K562 (cell line): Measurements from ENCODE around the gene SERPINB5. TPM values are rescaled to one million over a fixed set of nuclear protein-coding genes. Genes with fewer than 3 reads are reported as not detected.

ENCODE experiments used
- ATAC-seq: fragments of 200-7000 bp; cut with Tn5 transposase; 3 replicates; pipeline ENCODE4 v1.9.1; 2020; ENCODE audit warnings: moderate library complexity
- BruUV-seq: library from RNA; stranded (reverse); fragments of 400-500 nt; replicated peaks from 2 replicates; lab custom pipeline; 2021; lab: Mats Ljungman, UMichigan
- CTCF ChIA-PET: fragments of 300-600 bp; formaldehyde crosslinking; extraction: SDS; loops from one replicate; lab custom pipeline; 2021; ENCODE audit warnings: low intra/inter-chr PET ratio; lab: Yijun Ruan, JAX
- POLR2A ChIA-PET: fragments of 300-600, 350-650 bp; sonication (Branson Sonifier 250); formaldehyde crosslinking; extraction: SDS; loops from one replicate; lab custom pipeline; 2021; ENCODE audit warnings: antibody characterized with exemption, inconsistent platforms; lab: Yijun Ruan, JAX
- DNase-seq, 4 experiments: peaks; one replicate each; pipeline versions ENCODE4 v3.0.0 to v3.0.0-alpha.2; 2011 to 2018; ENCODE audit warnings: low spot score in 3 of 4, mixed read lengths in 3 of 4; ENCODE audit errors: extremely low read depth in 1 of 4
- FAIRE-seq: peaks from 2 replicates; lab custom pipeline; 2011; peaks lifted over from hg19 to GRCh38; lab: Jason Lieb, UNC
- H2AFZ ChIP-seq: 2 replicates; pipeline ENCODE4 v1.6.0; 2011; ENCODE audit warnings: low read depth, low read length, control low read depth, inconsistent platforms
- H3K27ac ChIP-seq: fragments of 200-600 bp; 3 replicates; pipeline ENCODE4 v1.8.0; 2011; ENCODE audit warnings: low read depth, mild to moderate bottlenecking, control low read depth, inconsistent platforms, low read length, moderate library complexity, mixed read lengths; ENCODE audit errors: extremely low read depth
- H3K27me3 ChIP-seq, 2 experiments: fragments of 300-600 bp in 1 of 2; 2 replicates in 1 of 2; 3 replicates in 1 of 2; pipeline versions ENCODE4 v1.6.0 to v1.8.0; 2011; ENCODE audit warnings: inconsistent platforms in 2 of 2, low read length in 2 of 2, mild to moderate bottlenecking in 1 of 2, mixed read lengths in 1 of 2, moderate library complexity in 1 of 2; ENCODE audit not compliant: control insufficient read depth in 2 of 2, insufficient read depth in 2 of 2
- H3K36me3 ChIP-seq: fragments of 300-600 bp; 3 replicates; pipeline ENCODE4 v1.8.0; 2011; ENCODE audit warnings: mild to moderate bottlenecking, low read length, inconsistent platforms; ENCODE audit not compliant: control insufficient read depth, insufficient read depth
- H3K4me1 ChIP-seq, 2 experiments: fragments of 200-600 bp in 1 of 2; replicated peaks in 1 of 2; 2 replicates in 1 of 2; 3 replicates in 1 of 2; pipeline versions ENCODE4 v1.5.1 to v1.8.0; 2011; ENCODE audit warnings: inconsistent platforms in 2 of 2, low read length in 2 of 2, mild to moderate bottlenecking in 1 of 2, mixed read lengths in 1 of 2, moderate library complexity in 1 of 2; ENCODE audit not compliant: control insufficient read depth in 2 of 2, insufficient read depth in 2 of 2
- H3K4me2 ChIP-seq: 2 replicates; pipeline ENCODE4 v1.6.1; 2011; ENCODE audit warnings: low read length, control low read depth, inconsistent platforms, mixed read lengths; ENCODE audit not compliant: insufficient read depth
- H3K4me3 ChIP-seq: fragments of 200-600 bp; sonication (generic), shearing (Covaris generic); 2 replicates; pipeline ENCODE4 v1.5.1; 2016; ENCODE audit warnings: control low read depth, inconsistent platforms
- H3K79me2 ChIP-seq: fragments of 200-600 bp; 3 replicates; pipeline ENCODE4 v1.8.0; 2011; ENCODE audit warnings: low read length, inconsistent platforms; ENCODE audit not compliant: control insufficient read depth, insufficient read depth
- H3K9ac ChIP-seq, 2 experiments: 2 replicates each; pipeline versions ENCODE4 v1.6.0 to v1.6.1; 2011; ENCODE audit warnings: low read depth in 2 of 2, low read length in 2 of 2, control low read depth in 1 of 2, inconsistent platforms in 1 of 2, mild to moderate bottlenecking in 1 of 2, mixed read lengths in 1 of 2; ENCODE audit not compliant: insufficient read depth in 1 of 2
- H3K9me1 ChIP-seq: one replicate; pipeline ENCODE4 v1.6.0; 2011; ENCODE audit warnings: inconsistent platforms, mild to moderate bottlenecking, low read length, moderate library complexity; ENCODE audit not compliant: control insufficient read depth, insufficient read depth
- H3K9me3 ChIP-seq: replicated peaks from 2 replicates; pipeline ENCODE4 v1.5.1; 2011; ENCODE audit warnings: low read depth, low read length, inconsistent platforms; ENCODE audit not compliant: control insufficient read depth, insufficient read depth
- H4K20me1 ChIP-seq: replicated peaks from 2 replicates; pipeline ENCODE4 v1.6.1; 2011; ENCODE audit warnings: low read length, inconsistent platforms, mixed read lengths; ENCODE audit not compliant: control insufficient read depth, insufficient read depth
- BCL6 ChIP-seq: fragments of 250-450 bp; sonication (Bioruptor Pico); IDR thresholded peaks from 2 replicates; pipeline ENCODE4 v1.4.0; 2020
- BRF1 ChIP-seq: IDR thresholded peaks from 3 replicates; pipeline ENCODE4 v1.6.1; 2011; ENCODE audit warnings: borderline replicate concordance, mild to moderate bottlenecking; ENCODE audit not compliant: insufficient read length; ENCODE audit errors: extremely low read depth
- CBFB ChIP-seq: sonication (generic); formaldehyde crosslinking; IDR thresholded peaks from 2 replicates; pipeline ENCODE4 v1.4.0; 2020; ENCODE audit warnings: mild to moderate bottlenecking, missing genetic modification reagents
- CTBP1 ChIP-seq: fragments of 450-650 bp; IDR thresholded peaks from 2 replicates; pipeline ENCODE4 v1.6.1; 2016; ENCODE audit warnings: borderline replicate concordance
- DLX4 ChIP-seq: fragments of 250-450 bp; sonication (Bioruptor Pico); IDR thresholded peaks from 2 replicates; pipeline ENCODE4 v1.6.1; 2021; ENCODE audit warnings: mild to moderate bottlenecking
- FIP1L1 ChIP-seq: fragments of 200-400 bp; formaldehyde crosslinking; IDR thresholded peaks from 2 replicates; pipeline ENCODE4 v1.6.1; 2018; ENCODE audit warnings: mild to moderate bottlenecking, low read depth, low read length; ENCODE audit not compliant: poor library complexity, severe bottlenecking
- HDAC3 ChIP-seq: fragments of 450-650 bp; IDR thresholded peaks from 2 replicates; pipeline ENCODE4 v1.6.1; 2018; ENCODE audit warnings: borderline replicate concordance, mild to moderate bottlenecking, moderate library complexity; ENCODE audit not compliant: partially characterized antibody
- HLTF ChIP-seq: fragments of 450-650 bp; IDR thresholded peaks from 2 replicates; pipeline ENCODE4 v1.6.1; 2016
- NFIC ChIP-seq: fragments of 450-650 bp; IDR thresholded peaks from 2 replicates; pipeline ENCODE4 v1.6.1; 2017; ENCODE audit warnings: mild to moderate bottlenecking, inconsistent platforms
- NR4A1 ChIP-seq, 2 experiments: fragments of 250-450 bp in 1 of 2; fragments of 450-650 bp in 1 of 2; sonication (Bioruptor Pico) in 1 of 2; IDR thresholded peaks; 2 replicates each; pipeline versions ENCODE4 v1.4.0 to v1.6.1; 2016 to 2020; ENCODE audit warnings: mild to moderate bottlenecking in 2 of 2, missing compliant biosample characterization in 1 of 2, missing genetic modification characterization in 1 of 2, moderate library complexity in 1 of 2
- POLR2AphosphoS2 ChIP-seq: IDR thresholded peaks from 2 replicates; pipeline ENCODE4 v1.6.1; 2012; ENCODE audit warnings: low read length, improper control_type of control experiment
- RBM25 ChIP-seq: fragments of 200-400 bp; formaldehyde crosslinking; IDR thresholded peaks from 2 replicates; pipeline ENCODE4 v1.6.1; 2018; ENCODE audit warnings: low read length, low read depth, moderate library complexity; ENCODE audit not compliant: severe bottlenecking
- TAF1 ChIP-seq: IDR thresholded peaks from 2 replicates; pipeline ENCODE4 v1.6.1; 2011; ENCODE audit warnings: mild to moderate bottlenecking, low read length, moderate library complexity; ENCODE audit not compliant: insufficient read depth, control insufficient read depth, severe bottlenecking; ENCODE audit errors: extremely low read depth
- TBP ChIP-seq: optimal IDR thresholded peaks from 2 replicates; pipeline ENCODE3; 2011; ENCODE audit warnings: low read depth, low read length, improper control_type of control experiment
- ZNF695 ChIP-seq: fragments of 450-650 bp; formaldehyde crosslinking; IDR thresholded peaks from 2 replicates; pipeline ENCODE4 v1.4.0; 2020; ENCODE audit warnings: mild to moderate bottlenecking, moderate library complexity
- WGBS: fragments of 100-300 bp; shearing (Covaris generic); methylation state at CpG from one replicate; pipeline ENCODE4 v1.1.6; 2016; ENCODE audit warnings: low coverage, mixed read lengths; ENCODE audit not compliant: insufficient coverage; ENCODE audit errors: missing lambda C conversion rate; 5-methylcytosine and 5-hydroxymethylcytosine counted together
- in situ Hi-C: fragments of 300-500 bp; cut with MboI; formaldehyde crosslinking; loops from 4 replicates; pipeline ENCODE4 v1.15.0; 2018; ENCODE audit warnings: inconsistent platforms, mixed read lengths
- intact Hi-C: fragments of 100-400 bp; cut with micrococcal nuclease; formaldehyde crosslinking; loops from 2 replicates; pipeline ENCODE4 v1.14.2; 2022
- polyA plus RNA-seq, 8 experiments: library from polyadenylated mRNA; depleted of rRNA in 4 of 8; stranded (reverse) in 5 of 8; unstranded in 3 of 8; fragments of >200 nt; fragmentation: Nextera tagmentation in 2 of 8; fragmentation: Illumina TruSeq in 1 of 8; extraction: Ambion mirVana in 2 of 8; extraction: Trizol in 1 of 8; gene quantifications; 2 replicates each; pipeline versions ENCODE4 v1.2.1 to v1.2.3, GENCODE V29; 2011 to 2014; ENCODE audit warnings: inconsistent platforms in 1 of 8, missing spikeins in 1 of 8
- total RNA-seq, 7 experiments: library from RNA; depleted of rRNA in 6 of 7; stranded (reverse); fragments of >200 nt in 6 of 7; fragmentation: Illumina TruSeq in 2 of 7; extraction: Trizol in 2 of 7; gene quantifications; 2 replicates each; pipeline versions ENCODE4 v1.2.1 to v1.2.3, GENCODE V29; 2011 to 2021; ENCODE audit warnings: low replicate concordance in 1 of 7
- TF ChIP-seq, protein P1 (sequence below): sonication (generic); formaldehyde crosslinking; IDR thresholded peaks from 2 replicates; pipeline ENCODE4 v1.8.1; 2022; ENCODE audit warnings: missing genetic modification reagents
- TF ChIP-seq, protein P2 (sequence below): fragments of 200-800 bp; sonication (Bioruptor generic); IDR thresholded peaks from 2 replicates; pipeline ENCODE4 v1.6.1; 2017; ENCODE audit warnings: missing genetic modification characterization, missing compliant biosample characterization
- TF ChIP-seq, protein P3 (sequence below), 2 experiments: fragments of 200-800 bp in 1 of 2; sonication (Bioruptor generic) in 1 of 2; sonication (generic) in 1 of 2; formaldehyde crosslinking in 1 of 2; IDR thresholded peaks in 1 of 2; conservative IDR thresholded peaks in 1 of 2; 2 replicates each; pipeline versions ENCODE4 v1.5.0 to v1.6.1; 2016 to 2020; ENCODE audit warnings: missing compliant biosample characterization in 1 of 2, missing genetic modification characterization in 1 of 2, missing genetic modification reagents in 1 of 2

SERPINB5 gene
- total and polyA plus RNA-seq, 9 of the 15 experiments (the other 6 are each of a cell fraction or from before 2014, with no cell fraction given): 0.05 to 1.4 (median 0.49) TPM; not detected in 1

DNA sequence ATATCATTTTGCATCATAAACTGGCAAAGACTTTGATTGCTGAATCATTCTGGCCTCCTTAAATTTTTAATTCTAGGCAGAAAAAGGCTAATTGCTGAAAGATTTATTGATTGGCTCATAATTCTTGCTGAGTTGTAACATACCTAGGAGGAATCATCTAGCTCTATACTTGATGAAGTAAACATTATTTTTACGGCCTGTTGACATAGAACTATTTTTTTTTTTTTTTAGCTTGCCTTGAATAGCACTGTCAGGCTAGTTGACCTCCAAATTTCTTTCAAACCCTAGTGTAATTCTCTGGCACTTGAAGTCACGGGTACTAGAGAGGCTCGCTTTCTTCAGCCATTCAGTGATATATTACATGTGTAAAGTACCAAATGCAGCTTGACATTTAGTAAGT lies 68.2 kb downstream of the SERPINB5 start:
- WGBS: 0% methylated on average over 3 of the region's 3 CpGs
- no peaks in the 10 kb centered on the region for H3K9me1 ChIP-seq
- no peaks in the 10 kb centered on the region for H3K9me3 ChIP-seq
- ChIA-PET POLR2A (no interaction called here), CTCF (no interaction called here)
- H3K9ac ChIP-seq: no peak overlapping the region
- BruUV-seq: no TSS peak
- H3K4me1 ChIP-seq: no peaks in the 10 kb centered on the region
- in situ Hi-C loops (no loop called here), intact Hi-C loops (no loop called here)
- no peak for ATAC-seq
- no peak overlapping the region for H3K27ac ChIP-seq
- TF ChIP-seq DLX4 (CRISPR knock-in tag) (no peak), CTBP1 (no peak), BCL6 (CRISPR knock-in tag) (no peak), POLR2AphosphoS2 (no peak), HDAC3 (no peak), ZNF695 (CRISPR knock-in tag) (no peak), TBP (no peak), CBFB (CRISPR knock-in tag) (no peak), RBM25 (no peak), HLTF (no peak), TAF1 (no peak), BRF1 (no peak), NR4A1 (CRISPR knock-in tag; IDR thresholded peaks at IDR 0.05) (no peak), NR4A1 (tag; IDR thresholded peaks at IDR 0.05) (no peak), NFIC (no peak), FIP1L1 (no peak)
- TF ChIP-seq, protein P1, sequence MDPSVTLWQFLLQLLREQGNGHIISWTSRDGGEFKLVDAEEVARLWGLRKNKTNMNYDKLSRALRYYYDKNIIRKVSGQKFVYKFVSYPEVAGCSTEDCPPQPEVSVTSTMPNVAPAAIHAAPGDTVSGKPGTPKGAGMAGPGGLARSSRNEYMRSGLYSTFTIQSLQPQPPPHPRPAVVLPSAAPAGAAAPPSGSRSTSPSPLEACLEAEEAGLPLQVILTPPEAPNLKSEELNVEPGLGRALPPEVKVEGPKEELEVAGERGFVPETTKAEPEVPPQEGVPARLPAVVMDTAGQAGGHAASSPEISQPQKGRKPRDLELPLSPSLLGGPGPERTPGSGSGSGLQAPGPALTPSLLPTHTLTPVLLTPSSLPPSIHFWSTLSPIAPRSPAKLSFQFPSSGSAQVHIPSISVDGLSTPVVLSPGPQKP: no peak
- TF ChIP-seq, protein P2, sequence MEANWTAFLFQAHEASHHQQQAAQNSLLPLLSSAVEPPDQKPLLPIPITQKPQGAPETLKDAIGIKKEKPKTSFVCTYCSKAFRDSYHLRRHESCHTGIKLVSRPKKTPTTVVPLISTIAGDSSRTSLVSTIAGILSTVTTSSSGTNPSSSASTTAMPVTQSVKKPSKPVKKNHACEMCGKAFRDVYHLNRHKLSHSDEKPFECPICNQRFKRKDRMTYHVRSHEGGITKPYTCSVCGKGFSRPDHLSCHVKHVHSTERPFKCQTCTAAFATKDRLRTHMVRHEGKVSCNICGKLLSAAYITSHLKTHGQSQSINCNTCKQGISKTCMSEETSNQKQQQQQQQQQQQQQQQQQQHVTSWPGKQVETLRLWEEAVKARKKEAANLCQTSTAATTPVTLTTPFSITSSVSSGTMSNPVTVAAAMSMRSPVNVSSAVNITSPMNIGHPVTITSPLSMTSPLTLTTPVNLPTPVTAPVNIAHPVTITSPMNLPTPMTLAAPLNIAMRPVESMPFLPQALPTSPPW (CRISPR knock-in tag): no peak
- TF ChIP-seq, protein P3, sequence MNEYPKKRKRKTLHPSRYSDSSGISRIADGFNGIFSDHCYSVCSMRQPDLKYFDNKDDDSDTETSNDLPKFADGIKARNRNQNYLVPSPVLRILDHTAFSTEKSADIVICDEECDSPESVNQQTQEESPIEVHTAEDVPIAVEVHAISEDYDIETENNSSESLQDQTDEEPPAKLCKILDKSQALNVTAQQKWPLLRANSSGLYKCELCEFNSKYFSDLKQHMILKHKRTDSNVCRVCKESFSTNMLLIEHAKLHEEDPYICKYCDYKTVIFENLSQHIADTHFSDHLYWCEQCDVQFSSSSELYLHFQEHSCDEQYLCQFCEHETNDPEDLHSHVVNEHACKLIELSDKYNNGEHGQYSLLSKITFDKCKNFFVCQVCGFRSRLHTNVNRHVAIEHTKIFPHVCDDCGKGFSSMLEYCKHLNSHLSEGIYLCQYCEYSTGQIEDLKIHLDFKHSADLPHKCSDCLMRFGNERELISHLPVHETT (CRISPR knock-in tag; conservative IDR thresholded peaks at IDR 0.05 in 1 of 2, IDR thresholded peaks at IDR 0.05 in 1 of 2): no peak
- H3K27me3 ChIP-seq: no peaks in the 10 kb centered on the region
- no peak for FAIRE-seq
- no peaks in the 10 kb centered on the region for H3K79me2 ChIP-seq
- H4K20me1 ChIP-seq: no peaks in the 10 kb centered on the region
- no peak overlapping the region for H3K4me2 ChIP-seq
- no peak overlapping the region for H2AFZ ChIP-seq
- no peak for DNase-seq
- no peak overlapping the region for H3K4me3 ChIP-seq
- no peaks in the 10 kb centered on the region for H3K36me3 ChIP-seq
